ENCODE results near the gene PAX5.

Gene PAX5

GRCh38 chr9:36992501-36993316 is 41.4 kb downstream of the PAX5 start:
- no peak overlapping the region for H3K4me3 ChIP-seq (ENCODE audit: low read length)
- no peak overlapping the region for H3K9ac ChIP-seq (ENCODE audit: low read length)
- H3K27me3 ChIP-seq (ENCODE audit: control insufficient read depth, insufficient read depth, low read length) = peaks cover 50% of the 10 kb centered on the region
- H3K4me1 ChIP-seq (ENCODE audit: control insufficient read depth, low read depth, low read length) = peaks cover 7% of the 10 kb centered on the region
- no peaks in the 10 kb centered on the region for H3K9me3 ChIP-seq (ENCODE audit: control insufficient read depth, low read depth, low read length)
- no peak overlapping the region for H3K27ac ChIP-seq (ENCODE audit: low read length)
- no peaks in the 10 kb centered on the region for H3K36me3 ChIP-seq (ENCODE audit: control insufficient read depth, low read depth, low read length)

GRCh38 chr9:36991516-36992134 is 42.4 kb downstream of the PAX5 start:
- Histone ChIP-seq H3K9ac (ENCODE audit: low read length) (no peak overlapping the region), H3K9me3 (ENCODE audit: control insufficient read depth, low read depth, low read length) (no peaks in the 10 kb centered on the region), H3K4me3 (ENCODE audit: low read length) (no peak overlapping the region), H3K27me3 (ENCODE audit: control insufficient read depth, insufficient read depth, low read length) (peaks cover 54% of the 10 kb centered on the region), H3K27ac (ENCODE audit: low read length) (no peak overlapping the region), H3K36me3 (ENCODE audit: control insufficient read depth, low read depth, low read length) (no peaks in the 10 kb centered on the region), H3K4me1 (ENCODE audit: control insufficient read depth, low read depth, low read length) (peaks cover 14% of the 10 kb centered on the region)

- H3K4me3 ChIP-seq (ENCODE audit: low read length) = no peak overlapping the region
- H3K27ac ChIP-seq (ENCODE audit: low read length) = no peak overlapping the region
- peaks cover 75% of the 10 kb centered on the region for H3K27me3 ChIP-seq (ENCODE audit: control insufficient read depth, insufficient read depth, low read length)
- no peak overlapping the region for H3K9ac ChIP-seq (ENCODE audit: low read length)
- H3K4me1 ChIP-seq (ENCODE audit: control insufficient read depth, low read depth, low read length) = peaks cover 12% of the 10 kb centered on the region
- H3K9me3 ChIP-seq (ENCODE audit: control insufficient read depth, low read depth, low read length) = no peaks in the 10 kb centered on the region
- no peaks in the 10 kb centered on the region for H3K36me3 ChIP-seq (ENCODE audit: control insufficient read depth, low read depth, low read length)
Measured at GRCh38 chr9:36988848-36989247, 45.2 kb downstream of the PAX5 start.

GRCh38 chr9:36987891-36988290 is 46.2 kb downstream of the PAX5 start:
- H3K27ac ChIP-seq (ENCODE audit: low read length) = no peak overlapping the region
- H3K4me3 ChIP-seq (ENCODE audit: low read length) = peak overlapping the region; percentile 18
- H3K9me3 ChIP-seq (ENCODE audit: control insufficient read depth, low read depth, low read length) = no peaks in the 10 kb centered on the region
- H3K9ac ChIP-seq (ENCODE audit: low read length) = no peak overlapping the region
- H3K36me3 ChIP-seq (ENCODE audit: control insufficient read depth, low read depth, low read length) = no peaks in the 10 kb centered on the region
- H3K4me1 ChIP-seq (ENCODE audit: control insufficient read depth, low read depth, low read length) = peaks cover 12% of the 10 kb centered on the region
- H3K27me3 ChIP-seq (ENCODE audit: control insufficient read depth, insufficient read depth, low read length) = peaks cover 84% of the 10 kb centered on the region

GRCh38 chr9:36987409-36987808 is 46.7 kb downstream of the PAX5 start:
- no peak overlapping the region for H3K27ac ChIP-seq (ENCODE audit: low read length)

GRCh38 chr9:36986468-36987408 is 47.3 kb downstream of the PAX5 start:
- Histone ChIP-seq H3K4me3 (ENCODE audit: low read length) (peak overlapping the region; percentile 58), H3K4me1 (ENCODE audit: control insufficient read depth, low read depth, low read length) (peaks cover 12% of the 10 kb centered on the region), H3K27ac (ENCODE audit: low read length) (no peak overlapping the region), H3K9ac (ENCODE audit: low read length) (no peak overlapping the region), H3K9me3 (ENCODE audit: control insufficient read depth, low read depth, low read length) (no peaks in the 10 kb centered on the region), H3K27me3 (ENCODE audit: control insufficient read depth, insufficient read depth, low read length) (peaks cover 85% of the 10 kb centered on the region), H3K36me3 (ENCODE audit: control insufficient read depth, low read depth, low read length) (no peaks in the 10 kb centered on the region)

More at GRCh38 chr9:36987409-36987808, 46.7 kb downstream of the PAX5 start:
- Histone ChIP-seq H3K4me3 (ENCODE audit: low read length) (peak overlapping the region; percentile 58), H3K36me3 (ENCODE audit: control insufficient read depth, low read depth, low read length) (no peaks in the 10 kb centered on the region), H3K4me1 (ENCODE audit: control insufficient read depth, low read depth, low read length) (peaks cover 12% of the 10 kb centered on the region), H3K9ac (ENCODE audit: low read length) (no peak overlapping the region), H3K9me3 (ENCODE audit: control insufficient read depth, low read depth, low read length) (no peaks in the 10 kb centered on the region), H3K27me3 (ENCODE audit: control insufficient read depth, insufficient read depth, low read length) (peaks cover 84% of the 10 kb centered on the region)

- H3K27ac ChIP-seq (ENCODE audit: low read length) = no peak overlapping the region
- H3K9ac ChIP-seq (ENCODE audit: low read length) = no peak overlapping the region
- peaks cover 12% of the 10 kb centered on the region for H3K4me1 ChIP-seq (ENCODE audit: control insufficient read depth, low read depth, low read length)
- H3K4me3 ChIP-seq (ENCODE audit: low read length) = peak overlapping the region; percentile 58
- H3K9me3 ChIP-seq (ENCODE audit: control insufficient read depth, low read depth, low read length) = no peaks in the 10 kb centered on the region
- peaks cover 91% of the 10 kb centered on the region for H3K27me3 ChIP-seq (ENCODE audit: control insufficient read depth, insufficient read depth, low read length)
- no peaks in the 10 kb centered on the region for H3K36me3 ChIP-seq (ENCODE audit: control insufficient read depth, low read depth, low read length)
Measured at GRCh38 chr9:36985769-36986467, 48.1 kb downstream of the PAX5 start.

GRCh38 chr9:36985061-36985768 is 48.9 kb downstream of the PAX5 start:
- no peak overlapping the region for H3K9ac ChIP-seq (ENCODE audit: low read length)
- peaks cover 86% of the 10 kb centered on the region for H3K27me3 ChIP-seq (ENCODE audit: control insufficient read depth, insufficient read depth, low read length)
- H3K27ac ChIP-seq (ENCODE audit: low read length) = no peak overlapping the region
- H3K4me1 ChIP-seq (ENCODE audit: control insufficient read depth, low read depth, low read length) = peaks cover 12% of the 10 kb centered on the region
- no peaks in the 10 kb centered on the region for H3K9me3 ChIP-seq (ENCODE audit: control insufficient read depth, low read depth, low read length)
- peak overlapping the region; percentile 25 for H3K4me3 ChIP-seq (ENCODE audit: low read length)
- no peaks in the 10 kb centered on the region for H3K36me3 ChIP-seq (ENCODE audit: control insufficient read depth, low read depth, low read length)

GRCh38 chr9:36980148-36980974 is 53.7 kb downstream of the PAX5 start:
- Histone ChIP-seq H3K27ac (ENCODE audit: low read length) (no peak overlapping the region), H3K27me3 (ENCODE audit: control insufficient read depth, insufficient read depth, low read length) (peaks cover 45% of the 10 kb centered on the region), H3K36me3 (ENCODE audit: control insufficient read depth, low read depth, low read length) (no peaks in the 10 kb centered on the region), H3K9ac (ENCODE audit: low read length) (no peak overlapping the region), H3K9me3 (ENCODE audit: control insufficient read depth, low read depth, low read length) (no peaks in the 10 kb centered on the region), H3K4me1 (ENCODE audit: control insufficient read depth, low read depth, low read length) (peaks cover 7% of the 10 kb centered on the region), H3K4me3 (ENCODE audit: low read length) (no peak overlapping the region)

Measured in iPS-18a (cell line).